ENCODE measurements around the gene NDUFA1. TPM values are rescaled to one million over a fixed set of nuclear protein-coding genes. Genes with fewer than 3 reads are reported as not detected.
"Not testable (repeated sequence)": the region's sequence is repeated elsewhere in the genome, so short reads cannot be mapped to it uniquely, and the experiment has no call there.

NDUFA1 gene
- total RNA-seq = 100 to 1,000 TPM in 1 of 4 donors, 10 to 100 TPM in 3; 58.1 to 109 (median 68.7) TPM

DNA sequence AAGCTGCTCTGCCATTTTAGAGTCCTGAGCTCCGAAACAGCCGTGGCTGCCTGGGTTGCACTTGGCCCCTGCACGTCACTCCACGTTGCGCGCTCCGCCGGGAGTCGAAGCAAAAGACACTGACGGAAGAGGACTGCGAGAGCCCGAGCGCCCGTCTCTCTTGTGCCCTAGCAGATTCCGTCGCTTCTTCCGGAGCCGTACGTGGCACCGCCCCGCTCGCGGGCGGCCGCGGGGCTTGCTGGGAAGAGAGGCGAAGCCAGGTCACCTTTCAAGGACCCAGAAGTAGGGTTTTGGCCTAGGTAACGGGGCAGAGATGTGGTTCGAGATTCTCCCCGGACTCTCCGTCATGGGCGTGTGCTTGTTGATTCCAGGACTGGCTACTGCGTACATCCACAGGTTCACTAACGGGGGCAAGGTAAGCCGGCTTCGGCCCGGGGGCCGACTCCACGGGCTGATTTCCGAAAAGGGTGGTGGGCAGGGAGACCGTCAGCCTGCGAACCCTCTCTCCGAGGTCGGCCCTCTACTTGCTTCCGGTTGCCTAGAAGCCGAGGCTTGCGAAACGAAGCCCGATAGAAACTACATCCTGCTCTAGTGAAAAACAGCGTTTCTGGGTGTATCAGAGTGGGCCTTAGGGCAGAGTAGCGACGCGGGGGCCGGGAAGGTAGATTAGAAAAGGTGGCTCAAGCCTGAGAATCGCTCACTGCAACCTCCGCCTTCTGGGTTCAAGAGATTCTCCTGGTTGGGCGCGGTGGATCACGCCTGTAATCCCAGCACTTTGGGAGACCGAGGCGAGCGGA is at the start of gene NDUFA1, which contains the start of gene RNF113A:
Gene NDUFA1, plus strand, starts transcription at position 234 of the 797 bp plus-strand sequence. Its CDS starts 80 bp downstream, at position 314.
Gene RNF113A, minus strand, starts transcription at position 135 of the 797 bp plus-strand sequence. Its CDS starts 120 bp downstream, at position 15.
- no peaks in the 10 kb centered on the region for H3K9me3 ChIP-seq
- peak within 1 kb of the TSS; percentile 88 to 96 (median 93) for H3K27ac ChIP-seq
- H3K4me1 ChIP-seq = no peaks in the 10 kb centered on the region
- no peaks in the 10 kb centered on the region for H3K27me3 ChIP-seq
- H3K36me3 ChIP-seq = peaks cover 0 to 4% (median 0%) of the 10 kb centered on the region in 3 donors
- peak; percentile 83 to 93 (median 88) for DNase-seq
- H3K4me3 ChIP-seq = peak within 1 kb of the TSS; percentile 55 to 71 (median 68)
- TF ChIP-seq, protein P1, sequence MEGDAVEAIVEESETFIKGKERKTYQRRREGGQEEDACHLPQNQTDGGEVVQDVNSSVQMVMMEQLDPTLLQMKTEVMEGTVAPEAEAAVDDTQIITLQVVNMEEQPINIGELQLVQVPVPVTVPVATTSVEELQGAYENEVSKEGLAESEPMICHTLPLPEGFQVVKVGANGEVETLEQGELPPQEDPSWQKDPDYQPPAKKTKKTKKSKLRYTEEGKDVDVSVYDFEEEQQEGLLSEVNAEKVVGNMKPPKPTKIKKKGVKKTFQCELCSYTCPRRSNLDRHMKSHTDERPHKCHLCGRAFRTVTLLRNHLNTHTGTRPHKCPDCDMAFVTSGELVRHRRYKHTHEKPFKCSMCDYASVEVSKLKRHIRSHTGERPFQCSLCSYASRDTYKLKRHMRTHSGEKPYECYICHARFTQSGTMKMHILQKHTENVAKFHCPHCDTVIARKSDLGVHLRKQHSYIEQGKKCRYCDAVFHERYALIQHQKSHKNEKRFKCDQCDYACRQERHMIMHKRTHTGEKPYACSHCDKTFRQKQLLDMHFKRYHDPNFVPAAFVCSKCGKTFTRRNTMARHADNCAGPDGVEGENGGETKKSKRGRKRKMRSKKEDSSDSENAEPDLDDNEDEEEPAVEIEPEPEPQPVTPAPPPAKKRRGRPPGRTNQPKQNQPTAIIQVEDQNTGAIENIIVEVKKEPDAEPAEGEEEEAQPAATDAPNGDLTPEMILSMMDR (IDR thresholded peaks at IDR 0.05) = no peak
- TF ChIP-seq POLR2A (IDR thresholded peaks at IDR 0.05) = peak; percentile 87 to 88

DNA sequence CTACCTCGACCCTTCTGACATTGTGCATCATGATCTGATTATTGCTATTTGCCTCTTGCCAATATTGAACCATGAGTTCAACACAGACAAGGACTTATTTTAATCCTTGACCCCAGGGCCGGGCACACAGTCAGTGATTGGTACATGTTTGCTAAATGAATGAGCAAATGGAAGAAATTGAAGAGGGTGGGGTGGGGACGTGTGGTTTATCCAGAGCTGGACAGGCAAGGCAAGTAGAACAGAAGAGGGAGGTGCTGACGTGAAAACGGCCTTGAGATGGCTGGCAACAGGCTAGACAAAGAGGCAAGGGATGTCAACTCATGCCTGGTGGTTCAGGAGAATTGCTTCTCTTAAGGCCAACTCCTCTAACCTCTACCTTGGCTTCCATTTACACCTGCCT is 47.4 kb upstream of the NDUFA1 start:
- not testable (repeated sequence) for H3K4me3 ChIP-seq, H3K27ac ChIP-seq, H3K4me1 ChIP-seq, DNase-seq, H3K27me3 ChIP-seq, H3K36me3 ChIP-seq, H3K9me3 ChIP-seq

DNA sequence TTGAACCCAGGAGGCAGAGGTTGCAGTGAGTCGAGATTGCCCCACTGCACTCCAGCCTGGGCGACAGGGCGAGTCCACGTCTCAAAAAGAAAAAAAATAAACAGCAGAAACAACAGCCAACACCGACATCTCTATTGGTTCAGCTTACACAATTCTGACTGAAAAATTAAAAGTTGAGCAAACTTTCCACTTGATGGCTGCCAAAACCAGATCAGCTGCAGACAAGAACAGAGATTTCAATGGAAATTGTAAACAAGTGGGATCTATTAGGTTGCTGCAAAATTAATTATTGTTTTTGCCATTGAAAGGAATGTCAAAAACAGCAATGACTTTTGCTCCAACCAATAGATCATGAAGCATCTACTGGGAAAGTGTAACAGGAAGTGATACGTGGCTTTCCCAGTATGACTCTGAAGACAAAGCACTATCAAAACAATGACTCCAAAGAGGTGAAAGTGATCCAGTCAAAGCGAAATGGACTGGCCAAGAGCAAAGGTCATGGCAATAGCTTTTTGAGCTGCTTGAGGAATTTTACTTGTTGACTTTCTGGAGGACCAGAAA is 45.2 kb upstream of the NDUFA1 start:
- DNase-seq = no peak
- Histone ChIP-seq H3K36me3 (no peaks in the 10 kb centered on the region), H3K4me1 (no peaks in the 10 kb centered on the region), H3K4me3 (no peak overlapping the region), H3K9me3 (no peaks in the 10 kb centered on the region), H3K27me3 (no peaks in the 10 kb centered on the region), H3K27ac (no peak overlapping the region)
- TF ChIP-seq, protein P1 (IDR thresholded peaks at IDR 0.05) = no peak

DNA sequence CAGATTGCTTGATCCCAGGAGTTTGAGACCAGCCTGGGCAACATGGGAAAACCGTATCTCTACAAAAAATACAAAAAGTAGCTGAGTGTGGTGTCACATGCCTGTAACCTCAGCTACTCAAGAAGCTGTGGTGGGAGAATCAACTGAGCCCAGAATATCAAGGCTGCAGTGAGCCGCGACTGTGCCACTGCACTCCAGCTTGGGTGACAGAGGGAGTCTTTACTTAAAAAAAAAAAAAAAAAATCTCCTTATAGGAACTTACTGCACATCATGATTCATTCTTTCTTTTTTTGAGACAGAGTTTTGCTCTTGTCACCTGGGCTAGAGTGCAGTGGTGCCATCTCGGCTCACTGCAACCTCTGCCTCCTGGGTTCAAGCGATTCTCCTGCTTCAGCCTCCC is 43.2 kb upstream of the NDUFA1 start:
- Histone ChIP-seq H3K4me3 (no peak overlapping the region), H3K27me3 (no peaks in the 10 kb centered on the region), H3K9me3 (no peaks in the 10 kb centered on the region), H3K36me3 (peaks cover 0 to 7% (median 0%) of the 10 kb centered on the region in 3 donors), H3K4me1 (no peaks in the 10 kb centered on the region), H3K27ac (no peak overlapping the region)
- no peak for DNase-seq
- TF ChIP-seq, protein P1 (IDR thresholded peaks at IDR 0.05) = no peak
- TF ChIP-seq POLR2A (IDR thresholded peaks at IDR 0.05) = no peak

DNA sequence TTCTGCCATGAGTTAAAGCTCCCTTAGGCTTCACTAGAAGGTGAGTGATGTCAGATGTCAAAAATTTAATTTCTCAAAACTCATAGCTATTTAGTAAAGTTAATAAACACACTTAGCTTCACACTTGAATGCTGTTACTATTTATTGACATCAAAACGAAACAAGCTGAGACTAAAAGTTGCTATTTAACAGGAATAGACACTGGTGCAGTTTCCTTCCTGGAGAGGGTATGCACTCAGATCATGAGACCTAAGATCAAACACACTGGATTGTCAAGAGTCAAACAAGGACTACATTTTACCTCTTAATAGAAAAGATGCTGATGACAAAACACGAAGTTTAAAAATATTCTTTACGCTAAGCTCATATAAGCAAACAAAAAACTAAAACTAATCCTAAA is 37.7 kb upstream of the NDUFA1 start:
- H3K27ac ChIP-seq = no peak overlapping the region
- H3K4me1 ChIP-seq = no peaks in the 10 kb centered on the region
- H3K9me3 ChIP-seq = no peaks in the 10 kb centered on the region
- no peaks in the 10 kb centered on the region for H3K27me3 ChIP-seq
- TF ChIP-seq POLR2A (IDR thresholded peaks at IDR 0.05) = no peak
- TF ChIP-seq, protein P1 (IDR thresholded peaks at IDR 0.05) = no peak
- no peak for DNase-seq
- peaks cover 0 to 26% (median 0%) of the 10 kb centered on the region in 3 donors for H3K36me3 ChIP-seq
- H3K4me3 ChIP-seq = no peak overlapping the region
